GM10266 (cell line): ENCODE measurements around the gene RHBDF2.

ENCODE experiments used
- DNase-seq: peaks from one replicate; pipeline ENCODE4 v3.0.0; 2012; ENCODE audit errors: extremely low spot score
- CTCF ChIP-seq: IDR thresholded peaks from 2 replicates; pipeline ENCODE4 v1.5.1; 2012; ENCODE audit warnings: mild to moderate bottlenecking, low read depth; ENCODE audit not compliant: control insufficient read depth, insufficient read depth; ENCODE audit errors: missing control alignments

The RHBDF2 gene

GRCh38 chr17:76440751-76441362, 60.4 kb downstream of the RHBDF2 start:
- TF ChIP-seq CTCF: no peak

DNA sequence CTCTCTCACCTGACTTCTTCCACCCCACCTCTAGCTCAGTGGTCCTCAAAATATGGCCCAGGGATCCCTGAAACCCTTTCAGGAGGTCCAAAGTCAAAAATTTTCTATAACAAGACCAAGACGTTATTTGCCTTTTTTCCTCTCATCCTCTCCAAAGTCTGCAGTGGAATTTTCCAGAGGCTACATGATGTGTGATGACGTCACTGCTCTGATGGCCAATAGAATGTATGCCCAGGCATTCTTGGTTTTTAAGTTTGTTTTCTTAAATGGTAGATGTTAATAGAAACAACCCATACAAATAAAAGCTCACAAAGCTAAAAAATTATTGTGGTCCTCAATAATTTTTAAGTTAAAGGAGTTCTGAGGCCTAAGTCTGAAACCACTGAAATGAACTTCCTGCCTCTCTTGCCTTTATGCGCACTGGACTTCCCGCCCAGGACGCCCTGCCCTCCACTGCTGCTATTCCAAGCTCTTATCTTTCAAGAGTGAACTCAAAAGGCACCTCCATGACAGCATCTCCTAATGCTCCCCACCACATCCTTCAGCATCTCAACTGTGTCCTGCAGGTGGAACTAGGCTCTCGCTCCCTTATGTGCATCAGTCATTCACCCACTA, 61.8 kb downstream of the RHBDF2 start:
- no peak for TF ChIP-seq CTCF
- DNase-seq: no peak

More at GRCh38 chr17:76440751-76441362, 60.4 kb downstream of the RHBDF2 start:
- DNase-seq: no peak

DNA sequence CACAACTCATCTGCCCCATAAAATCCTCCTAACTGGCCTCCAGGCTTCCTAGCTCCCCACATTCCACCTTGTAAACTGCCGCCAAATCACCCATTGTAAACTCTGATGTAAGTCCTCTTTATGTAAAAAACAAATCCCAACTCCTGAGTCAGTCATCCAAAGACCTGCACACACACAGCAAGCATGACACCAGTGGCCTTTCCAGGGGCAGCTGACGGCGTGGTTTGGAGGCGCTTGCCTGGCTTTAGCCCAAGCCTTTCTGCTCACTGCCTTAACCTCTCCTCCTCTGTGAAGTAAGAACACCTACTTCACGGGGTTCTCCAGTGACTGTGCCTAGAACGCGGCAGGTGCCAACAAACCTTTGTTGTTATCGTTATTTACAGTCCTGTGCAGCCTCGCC, 62.3 kb downstream of the RHBDF2 start:
- DNase-seq: no peak
- TF ChIP-seq CTCF: no peak

DNA sequence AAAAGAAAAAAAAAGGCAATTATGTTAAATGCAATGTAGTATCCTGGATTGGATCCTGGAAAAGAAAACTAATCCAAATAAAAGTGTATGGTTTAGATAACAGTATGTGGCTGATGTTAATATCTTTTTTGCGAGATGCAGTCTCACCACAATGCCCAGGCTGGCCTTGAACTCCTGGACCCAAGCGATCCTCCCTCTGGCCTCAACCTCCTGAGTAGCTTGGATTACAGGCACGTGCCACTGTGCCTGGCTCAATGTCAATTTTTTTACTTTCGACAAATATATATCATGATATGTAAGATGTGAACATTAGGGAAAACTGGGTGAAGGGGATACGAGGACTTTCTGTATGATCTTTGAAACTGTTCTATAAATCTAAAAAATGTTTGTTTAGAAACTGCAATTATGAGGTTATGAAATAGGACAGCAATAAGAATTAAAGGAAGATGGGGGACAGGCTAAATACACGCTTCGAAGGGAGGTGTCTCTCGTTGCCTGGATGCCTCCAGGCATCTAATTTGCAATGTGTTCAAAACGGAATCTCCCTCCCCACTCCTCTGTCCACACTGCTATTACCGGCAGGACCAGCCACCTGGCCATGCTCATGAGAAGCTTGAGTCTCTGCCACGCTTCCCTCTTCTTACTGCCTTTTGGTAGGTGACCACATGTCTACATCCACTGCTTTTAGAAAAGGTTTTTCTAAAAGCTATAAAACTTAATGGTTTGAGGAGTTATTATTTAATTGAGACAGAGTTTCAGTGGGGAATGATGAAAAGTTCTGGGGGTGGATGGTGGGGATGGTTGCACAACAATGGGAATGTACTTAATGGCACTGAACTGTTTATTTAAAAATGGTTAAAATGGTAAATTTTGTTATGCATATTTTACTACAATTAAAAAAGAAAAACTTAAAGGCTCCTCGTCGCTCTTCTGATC, 63.5 kb downstream of the RHBDF2 start:
- DNase-seq: no peak
- no peak for TF ChIP-seq CTCF

GRCh38 chr17:76435751-76436150, 65.5 kb downstream of the RHBDF2 start:
- no peak for TF ChIP-seq CTCF
- no peak for DNase-seq

DNA sequence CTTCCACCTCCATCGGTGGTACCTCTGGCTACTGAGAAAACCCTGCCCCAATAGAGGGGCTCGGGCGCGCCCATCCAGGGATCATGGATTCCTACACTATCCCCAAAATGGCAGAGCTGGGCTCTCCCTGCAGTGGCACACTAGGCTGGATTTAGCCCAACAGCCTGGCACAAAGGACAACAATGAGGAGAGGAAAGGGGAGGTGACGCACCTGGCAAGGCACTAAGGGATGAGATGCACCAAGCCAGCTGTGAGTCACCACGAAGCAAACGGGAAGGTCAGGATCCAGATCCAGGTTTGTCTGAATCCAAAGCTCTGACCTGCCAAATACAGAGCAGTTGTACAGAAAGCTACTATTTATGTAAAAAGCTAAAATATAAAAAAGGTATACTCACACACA, 66.4 kb downstream of the RHBDF2 start:
- no peak for TF ChIP-seq CTCF
- DNase-seq: no peak
